AG04450 (cell line): ENCODE data around the gene CGRRF1. TPM values are rescaled to one million over a fixed set of nuclear protein-coding genes. Genes with fewer than 3 reads are reported as not detected.

Experiments
- CTCF ChIA-PET: fragments of 300-600, 350-600 bp; formaldehyde crosslinking; extraction: SDS; loops from one replicate; lab custom pipeline; 2022; ENCODE audit warnings: antibody characterized with exemption, inconsistent platforms; lab: Charles Lee
- POLR2A ChIA-PET: fragments of 350-600 bp; formaldehyde crosslinking; extraction: SDS; loops from one replicate; lab custom pipeline; 2021; ENCODE audit warnings: antibody characterized with exemption, inconsistent platforms; lab: Yijun Ruan, JAX
- DNase-seq: peaks from one replicate; pipeline ENCODE4 v3.0.0-alpha.2; 2011; ENCODE audit warnings: low read depth, low spot score
- H3K27ac ChIP-seq: one replicate; pipeline ENCODE4 v1.5.1; 2012; ENCODE audit warnings: low read depth, low read length, control low read depth
- H3K27me3 ChIP-seq: one replicate; pipeline ENCODE4 v1.6.0; 2012; ENCODE audit warnings: low read length; ENCODE audit not compliant: control insufficient read depth, insufficient read depth
- H3K4me3 ChIP-seq: 2 replicates; pipeline ENCODE4 v1.5.1; 2011; ENCODE audit warnings: mild to moderate bottlenecking, low read depth, low read length, control low read depth
- H3K9me3 ChIP-seq: 2 replicates; pipeline ENCODE4 v1.5.1; 2012; ENCODE audit warnings: low read length; ENCODE audit not compliant: control insufficient read depth, insufficient read depth
- CTCF ChIP-seq: IDR thresholded peaks from 2 replicates; pipeline ENCODE4 v1.5.1; 2011; ENCODE audit warnings: low read depth, low read length, control low read depth, inconsistent platforms
- polyA plus RNA-seq: library from polyadenylated mRNA; depleted of rRNA; stranded (reverse); fragments of >200 nt; gene quantifications from 2 replicates; pipeline ENCODE4 v1.2.3, GENCODE V29; 2011

CGRRF1 gene
- polyA plus RNA-seq, 1 experiment: 22.2 TPM

GRCh38 chr14:54564868-54565784 lies 55.4 kb downstream of the CGRRF1 start:
- DNase-seq: peak; percentile 57
- CTCF ChIA-PET: interaction anchor here (0.8 to 8.5 kb wide), 37 partner anchors 9 to 416 kb away, joined by 3 to 186 read pairs (median 6); no protein-coding TSS in a partner anchor
- POLR2A ChIA-PET: interaction anchor here (0.6 to 4.3 kb wide), 20 partner anchors 11 to 240 kb away, joined by 3 to 61 read pairs (median 6); partner anchors contain the start of gene CGRRF1
- peak overlapping the region; percentile 80 for H3K4me3 ChIP-seq
- peak overlapping the region; percentile 96 for H3K27ac ChIP-seq
- H3K9me3 ChIP-seq: no peaks in the 10 kb centered on the region; the same call in 1 of the 2 replicates
- no peaks in the 10 kb centered on the region for H3K27me3 ChIP-seq
- TF ChIP-seq CTCF: no peak; the same call in 1 of the 2 replicates

GRCh38 chr14:54565785-54566409 lies 56.2 kb downstream of the CGRRF1 start:
- Histone ChIP-seq H3K4me3 (peak overlapping the region; percentile 80), H3K9me3 (no peaks in the 10 kb centered on the region; the same call in 1 of the 2 replicates), H3K27me3 (no peaks in the 10 kb centered on the region), H3K27ac (peak overlapping the region; percentile 96)
- DNase-seq: peak; percentile 78
- POLR2A ChIA-PET: interaction anchor here (0.6 to 4.3 kb wide), 23 partner anchors 10 to 239 kb away, joined by 3 to 61 read pairs (median 5); partner anchors contain the start of gene CGRRF1
- no peak; the same call in 1 of the 2 replicates for TF ChIP-seq CTCF
- CTCF ChIA-PET: interaction anchor here (0.9 to 8.5 kb wide), 4 partner anchors 33 to 209 kb away, joined by 3 to 186 read pairs (median 53); no protein-coding TSS in a partner anchor

GRCh38 chr14:54566410-54567223 lies 56.9 kb downstream of the CGRRF1 start, which contains the start of gene SAMD4A:
Gene SAMD4A, plus strand, starts transcription at chr14:54567128. Its CDS starts 789 bp downstream, at chr14:54567917.
- POLR2A ChIA-PET: interaction anchor here (0.6 to 4.3 kb wide), 25 partner anchors 13 to 239 kb away, joined by 3 to 61 read pairs (median 4); partner anchors contain the start of gene CGRRF1
- peak; percentile 71 for DNase-seq
- CTCF ChIA-PET: interaction anchor here (0.7 to 8.5 kb wide), 11 partner anchors 11 to 586 kb away, joined by 3 to 186 read pairs (median 3); no protein-coding TSS in a partner anchor
- H3K27ac ChIP-seq: peak within 1 kb of the TSS; percentile 86
- no peaks in the 10 kb centered on the region; the same call in 1 of the 2 replicates for H3K9me3 ChIP-seq
- peak within 1 kb of the TSS; percentile 80 for H3K4me3 ChIP-seq
- TF ChIP-seq CTCF: peak; percentile 46
- H3K27me3 ChIP-seq: no peaks in the 10 kb centered on the region

- Histone ChIP-seq H3K9me3 (peaks cover 1% of the 10 kb centered on the region), H3K27me3 (no peaks in the 10 kb centered on the region), H3K27ac (peak overlapping the region; percentile 77), H3K4me3 (peak overlapping the region; percentile 80)
- POLR2A ChIA-PET: interaction anchor here (0.6 to 4.3 kb wide), 15 partner anchors 34 to 206 kb away, joined by 3 to 61 read pairs (median 6); partner anchors contain the start of gene CGRRF1
- CTCF ChIA-PET: interaction anchor here (0.7 to 8.5 kb wide), 10 partner anchors 10 to 586 kb away, joined by 3 to 186 read pairs (median 3); no protein-coding TSS in a partner anchor
- TF ChIP-seq CTCF: no peak
- DNase-seq: no peak
Measured at GRCh38 chr14:54567224-54567638, 57.5 kb downstream of the CGRRF1 start.
